Rectal smooth muscle tissue (tissue), 1 donor: ENCODE measurements around the gene SPTBN5.

ENCODE experiments used
- H3K27ac ChIP-seq: one replicate; pipeline ENCODE4 v1.7.0; 2013; ENCODE audit warnings: low read depth, low read length, inconsistent platforms
- H3K27me3 ChIP-seq: one replicate; pipeline ENCODE4 v1.7.0; 2013; ENCODE audit warnings: low read length; ENCODE audit not compliant: control insufficient read depth, insufficient read depth
- H3K36me3 ChIP-seq: one replicate; pipeline ENCODE4 v1.7.0; 2013; ENCODE audit warnings: low read length; ENCODE audit not compliant: control insufficient read depth, insufficient read depth
- H3K4me1 ChIP-seq: one replicate; pipeline ENCODE4 v1.7.0; 2013; ENCODE audit warnings: low read length; ENCODE audit not compliant: control insufficient read depth, insufficient read depth
- H3K4me3 ChIP-seq: one replicate; pipeline ENCODE4 v1.7.0; 2013; ENCODE audit warnings: low read length
- H3K9ac ChIP-seq: one replicate; pipeline ENCODE4 v1.7.0; 2013; ENCODE audit warnings: low read length

Gene SPTBN5

DNA sequence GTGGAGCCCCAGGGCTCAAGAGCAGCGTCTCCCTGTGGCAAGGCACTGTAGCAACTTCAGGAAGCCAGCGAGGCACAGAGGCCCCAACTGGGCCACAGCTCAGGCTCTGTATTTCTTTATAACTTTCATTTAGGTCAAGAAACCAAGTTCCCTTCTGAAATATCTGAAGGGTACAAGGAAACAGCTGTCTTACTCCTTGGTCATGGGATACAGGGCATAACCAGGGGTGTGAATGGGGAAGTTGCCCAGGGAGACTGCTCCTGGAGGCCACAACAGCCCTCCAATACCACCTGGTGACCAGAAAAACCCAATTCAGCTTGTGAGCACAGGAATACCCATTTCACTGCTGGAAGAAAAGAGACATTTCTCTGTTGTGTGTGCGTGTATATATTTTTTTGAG lies 13.3 kb upstream of the SPTBN5 start:
- no peak overlapping the region for H3K27ac ChIP-seq
- H3K4me1 ChIP-seq = no peaks in the 10 kb centered on the region
- no peak overlapping the region for H3K9ac ChIP-seq
- no peaks in the 10 kb centered on the region for H3K27me3 ChIP-seq
- no peak overlapping the region for H3K4me3 ChIP-seq
- H3K36me3 ChIP-seq = peaks cover 12% of the 10 kb centered on the region

- H3K9ac ChIP-seq = no peak overlapping the region
- no peak overlapping the region for H3K27ac ChIP-seq
- peaks cover 12% of the 10 kb centered on the region for H3K36me3 ChIP-seq
- no peaks in the 10 kb centered on the region for H3K27me3 ChIP-seq
- H3K4me3 ChIP-seq = no peak overlapping the region
- H3K4me1 ChIP-seq = no peaks in the 10 kb centered on the region
These were observed 12.8 kb upstream of the SPTBN5 start for GRCh38 chr15:41906608-41907007.

- Histone ChIP-seq H3K4me3 (no peak overlapping the region), H3K9ac (no peak overlapping the region), H3K27me3 (no peaks in the 10 kb centered on the region), H3K36me3 (peaks cover 12% of the 10 kb centered on the region), H3K4me1 (no peaks in the 10 kb centered on the region), H3K27ac (no peak overlapping the region)
These were observed 11.4 kb upstream of the SPTBN5 start for GRCh38 chr15:41905036-41905793.

- no peak overlapping the region for H3K27ac ChIP-seq
These were observed 10.7 kb upstream of the SPTBN5 start for GRCh38 chr15:41904541-41905005.

GRCh38 chr15:41903782-41904181 lies 9.9 kb upstream of the SPTBN5 start:
- no peak overlapping the region for H3K27ac ChIP-seq
- H3K36me3 ChIP-seq = peaks cover 11% of the 10 kb centered on the region
- H3K27me3 ChIP-seq = no peaks in the 10 kb centered on the region
- no peaks in the 10 kb centered on the region for H3K4me1 ChIP-seq
- no peak overlapping the region for H3K4me3 ChIP-seq
- H3K9ac ChIP-seq = no peak overlapping the region

More at GRCh38 chr15:41904541-41905005, 10.7 kb upstream of the SPTBN5 start:
- no peaks in the 10 kb centered on the region for H3K4me1 ChIP-seq
- H3K27me3 ChIP-seq = no peaks in the 10 kb centered on the region
- no peak overlapping the region for H3K4me3 ChIP-seq
- peaks cover 12% of the 10 kb centered on the region for H3K36me3 ChIP-seq
- H3K9ac ChIP-seq = no peak overlapping the region

DNA sequence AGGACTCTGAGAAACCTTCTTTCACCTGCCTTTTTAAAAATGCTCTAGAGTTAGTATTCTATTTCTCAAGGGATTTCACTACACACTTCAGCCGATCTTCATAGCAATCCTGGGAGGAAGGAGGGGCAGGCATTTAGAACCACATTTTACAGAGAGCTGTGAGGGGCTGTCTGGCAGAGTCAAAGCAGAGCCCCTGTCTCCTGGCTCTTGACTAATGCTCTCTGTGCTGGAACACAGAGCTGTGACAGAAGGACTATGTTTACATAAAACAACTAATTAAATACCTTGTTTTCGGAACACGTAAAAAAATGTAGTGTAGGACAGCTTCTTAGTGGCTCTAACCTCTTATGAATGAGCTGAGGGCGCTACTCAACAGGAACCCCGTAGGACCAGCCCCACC lies 7.6 kb upstream of the SPTBN5 start:
- no peaks in the 10 kb centered on the region for H3K4me1 ChIP-seq
- no peak overlapping the region for H3K27ac ChIP-seq
- no peaks in the 10 kb centered on the region for H3K27me3 ChIP-seq
- no peak overlapping the region for H3K4me3 ChIP-seq
- H3K36me3 ChIP-seq = peaks cover 2% of the 10 kb centered on the region
- H3K9ac ChIP-seq = no peak overlapping the region

GRCh38 chr15:41900526-41901380 lies 6.9 kb upstream of the SPTBN5 start:
- Histone ChIP-seq H3K36me3 (no peaks in the 10 kb centered on the region), H3K27me3 (no peaks in the 10 kb centered on the region), H3K27ac (no peak overlapping the region), H3K4me3 (no peak overlapping the region), H3K4me1 (no peaks in the 10 kb centered on the region), H3K9ac (no peak overlapping the region)

- no peak overlapping the region for H3K9ac ChIP-seq
- H3K27ac ChIP-seq = no peak overlapping the region
- H3K4me3 ChIP-seq = no peak overlapping the region
- H3K36me3 ChIP-seq = no peaks in the 10 kb centered on the region
- no peaks in the 10 kb centered on the region for H3K27me3 ChIP-seq
- H3K4me1 ChIP-seq = peaks cover 2% of the 10 kb centered on the region
These were observed 6.1 kb upstream of the SPTBN5 start for GRCh38 chr15:41899854-41900442.

- no peak overlapping the region for H3K4me3 ChIP-seq
- H3K27ac ChIP-seq = no peak overlapping the region
- peaks cover 17% of the 10 kb centered on the region for H3K4me1 ChIP-seq
These were observed 3.5 kb upstream of the SPTBN5 start for GRCh38 chr15:41897363-41897799.

GRCh38 chr15:41896566-41896965 lies 2.7 kb upstream of the SPTBN5 start:
- Histone ChIP-seq H3K36me3 (no peaks in the 10 kb centered on the region), H3K27ac (no peak overlapping the region), H3K4me3 (no peak overlapping the region), H3K4me1 (peaks cover 20% of the 10 kb centered on the region), H3K9ac (no peak overlapping the region), H3K27me3 (no peaks in the 10 kb centered on the region)

More at GRCh38 chr15:41897363-41897799, 3.5 kb upstream of the SPTBN5 start:
- Histone ChIP-seq H3K27me3 (no peaks in the 10 kb centered on the region), H3K9ac (no peak overlapping the region), H3K36me3 (no peaks in the 10 kb centered on the region)

DNA sequence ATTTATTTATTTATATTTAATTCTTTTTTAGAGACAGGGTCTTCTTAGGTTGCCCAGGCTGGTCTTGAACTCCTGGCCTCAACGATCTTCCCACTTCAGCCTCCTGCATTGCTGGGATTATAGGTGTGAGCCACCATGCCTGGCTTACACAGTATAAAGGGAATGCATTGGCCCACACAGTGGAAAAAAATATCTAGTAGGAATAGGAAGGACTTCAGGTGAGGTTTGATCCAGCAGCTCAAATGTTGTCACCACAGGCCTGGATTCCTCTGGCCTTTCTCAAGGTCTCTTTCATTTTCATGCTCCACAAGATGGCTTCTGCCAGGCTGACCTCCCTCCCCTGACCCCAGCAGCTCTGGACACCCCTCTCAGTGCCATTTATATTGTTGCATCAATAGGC lies 2.1 kb upstream of the SPTBN5 start:
- no peak overlapping the region for H3K4me3 ChIP-seq
- no peak overlapping the region for H3K27ac ChIP-seq
- no peaks in the 10 kb centered on the region for H3K36me3 ChIP-seq
- no peaks in the 10 kb centered on the region for H3K27me3 ChIP-seq
- H3K4me1 ChIP-seq = peaks cover 20% of the 10 kb centered on the region
- no peak overlapping the region for H3K9ac ChIP-seq

- Histone ChIP-seq H3K4me3 (no peak overlapping the region), H3K36me3 (no peaks in the 10 kb centered on the region), H3K9ac (no peak overlapping the region), H3K27me3 (no peaks in the 10 kb centered on the region), H3K27ac (no peak overlapping the region), H3K4me1 (peaks cover 20% of the 10 kb centered on the region)
These were observed 1.6 kb upstream of the SPTBN5 start for GRCh38 chr15:41895491-41895890.
